GM23338 (cell line): ENCODE results near the gene ATXN7L1. TPM values are rescaled to one million over a fixed set of nuclear protein-coding genes. Genes with fewer than 3 reads are reported as not detected.

Experiments
- ATAC-seq: fragments of 200-7000 bp; cut with Tn5 transposase; 3 replicates; pipeline ENCODE4 v1.9.1; 2020
- DNase-seq: peaks from one replicate; pipeline ENCODE4 v3.0.0-alpha.2; 2015; ENCODE audit warnings: low spot score
- H2AFZ ChIP-seq: fragments of 200-600 bp; sonication (generic); 2 replicates; pipeline ENCODE4 v1.8.0; 2016; ENCODE audit warnings: antibody characterized with exemption, mild to moderate bottlenecking, moderate library complexity
- H3F3A ChIP-seq: fragments of 200-600 bp; sonication (generic); replicated peaks from 2 replicates; pipeline ENCODE4 v1.8.0; 2017; ENCODE audit warnings: antibody characterized with exemption, mixed run types, low read depth
- H3K27ac ChIP-seq: fragments of 200-600 bp; sonication (generic); 2 replicates; pipeline ENCODE4 v1.6.1; 2016; ENCODE audit warnings: low read depth
- H3K27me3 ChIP-seq: fragments of 200-600 bp; sonication (generic); 2 replicates; pipeline ENCODE4 v1.8.0; 2016; ENCODE audit warnings: mild to moderate bottlenecking, mixed run types, moderate library complexity; ENCODE audit not compliant: insufficient read depth
- H3K36me3 ChIP-seq: fragments of 200-600 bp; sonication (generic); 2 replicates; pipeline ENCODE4 v1.8.0; 2016; ENCODE audit warnings: mild to moderate bottlenecking; ENCODE audit not compliant: insufficient read depth
- H3K4me1 ChIP-seq: fragments of 200-600 bp; sonication (generic); 2 replicates; pipeline ENCODE4 v1.8.0; 2016; ENCODE audit warnings: mild to moderate bottlenecking, moderate library complexity; ENCODE audit not compliant: insufficient read depth
- H3K4me2 ChIP-seq: fragments of 200-600 bp; sonication (generic); 2 replicates; pipeline ENCODE4 v1.7.1; 2017; ENCODE audit warnings: mixed run types
- H3K4me3 ChIP-seq: fragments of 200-600 bp; sonication (generic); 2 replicates; pipeline ENCODE4 v1.6.1; 2016; ENCODE audit warnings: mixed run types
- H3K79me2 ChIP-seq: fragments of 200-600 bp; sonication (generic); replicated peaks from 2 replicates; pipeline ENCODE4 v1.8.0; 2017; ENCODE audit warnings: mild to moderate bottlenecking; ENCODE audit not compliant: insufficient read depth
- H3K9me2 ChIP-seq: fragments of 200-600 bp; sonication (generic); 2 replicates; pipeline ENCODE4 v1.8.0; 2017; ENCODE audit not compliant: insufficient read depth
- H4K20me1 ChIP-seq: fragments of 200-600 bp; sonication (generic); replicated peaks from 2 replicates; pipeline ENCODE4 v1.8.0; 2017; ENCODE audit warnings: mild to moderate bottlenecking; ENCODE audit not compliant: insufficient read depth
- H3K27ac Mint-ChIP-seq: 2 replicates; pipeline ENCODE4 v1.8.0; 2020; ENCODE audit warnings: inconsistent platforms, mild to moderate bottlenecking, moderate library complexity, mixed read lengths
- H3K27me3 Mint-ChIP-seq: 3 replicates; pipeline ENCODE4 v1.8.0; 2022; ENCODE audit warnings: low read depth, mild to moderate bottlenecking, moderate library complexity, mixed read lengths, inconsistent platforms; ENCODE audit not compliant: insufficient read depth, poor library complexity
- H3K36me3 Mint-ChIP-seq: 3 replicates; pipeline ENCODE4 v1.8.0; 2021; ENCODE audit warnings: low read depth, mild to moderate bottlenecking, inconsistent platforms, moderate library complexity, mixed read lengths
- H3K4me1 Mint-ChIP-seq: 3 replicates; pipeline ENCODE4 v1.8.0; 2020; ENCODE audit warnings: mild to moderate bottlenecking, inconsistent platforms, mixed read lengths
- H3K4me3 Mint-ChIP-seq: 3 replicates; pipeline ENCODE4 v1.8.0; 2021; ENCODE audit warnings: moderate library complexity, mild to moderate bottlenecking, inconsistent platforms, mixed read lengths
- H3K9me3 Mint-ChIP-seq: 3 replicates; pipeline ENCODE4 v1.8.0; 2020; ENCODE audit warnings: moderate library complexity, mild to moderate bottlenecking, inconsistent platforms, mixed read lengths
- EZH2 ChIP-seq: fragments of 200-600 bp; sonication (generic); IDR thresholded peaks from one replicate; pipeline ENCODE4 v1.8.0; 2017; ENCODE audit warnings: antibody characterized with exemption, mild to moderate bottlenecking, low read depth; ENCODE audit not compliant: unreplicated experiment
- EZH2phosphoT487 ChIP-seq: fragments of 200-600 bp; sonication (generic); IDR thresholded peaks from one replicate; pipeline ENCODE4 v1.8.1; 2018; ENCODE audit warnings: antibody characterized with exemption; ENCODE audit not compliant: unreplicated experiment
- NANOG ChIP-seq: IDR thresholded peaks from 2 replicates; pipeline ENCODE4 v1.6.1; 2016; ENCODE audit warnings: antibody characterized with exemption, borderline replicate concordance
- POLR2AphosphoS5 ChIP-seq: IDR thresholded peaks from 2 replicates; pipeline ENCODE4 v1.6.1; 2016; ENCODE audit warnings: antibody characterized with exemption, low read depth
- ZNF114 ChIP-seq: fragments of 250-450 bp; sonication (Bioruptor Pico); IDR thresholded peaks from 2 replicates; pipeline ENCODE4 v1.5.0; 2020; ENCODE audit warnings: mild to moderate bottlenecking, moderate library complexity
- ZNF331 ChIP-seq: fragments of 250-450 bp; sonication (Bioruptor Pico); IDR thresholded peaks from 2 replicates; pipeline ENCODE4 v1.5.0; 2020; ENCODE audit warnings: low read depth, mild to moderate bottlenecking, moderate library complexity
- ZNF462 ChIP-seq: fragments of 250-450 bp; sonication (Bioruptor Pico); IDR thresholded peaks from 2 replicates; pipeline ENCODE4 v1.5.0; 2020; ENCODE audit warnings: mild to moderate bottlenecking, moderate library complexity
- polyA plus RNA-seq: library from polyadenylated mRNA; unstranded; fragments of >200 nt; fragmentation: Nextera tagmentation; extraction: Ambion mirVana; gene quantifications from 2 replicates; pipeline ENCODE4 v1.2.1, GENCODE V29; 2016
- total RNA-seq: library from RNA; depleted of rRNA; stranded (reverse); fragments of >200 nt; shearing (Covaris generic); gene quantifications from 2 replicates; pipeline ENCODE4 v1.2.3, GENCODE V29; 2014
- TF ChIP-seq, protein P1 (sequence below): IDR thresholded peaks from 2 replicates; pipeline ENCODE4 v1.6.1; 2016; ENCODE audit warnings: antibody characterized with exemption
- TF ChIP-seq, protein P2 (sequence below): IDR thresholded peaks from one replicate; pipeline ENCODE4 v1.6.1; 2018; ENCODE audit warnings: antibody characterized with exemption; ENCODE audit not compliant: unreplicated experiment

Gene ATXN7L1
- total and polyA plus RNA-seq, 2 experiments from 2014 or later = 22.8 to 29.8 TPM

DNA sequence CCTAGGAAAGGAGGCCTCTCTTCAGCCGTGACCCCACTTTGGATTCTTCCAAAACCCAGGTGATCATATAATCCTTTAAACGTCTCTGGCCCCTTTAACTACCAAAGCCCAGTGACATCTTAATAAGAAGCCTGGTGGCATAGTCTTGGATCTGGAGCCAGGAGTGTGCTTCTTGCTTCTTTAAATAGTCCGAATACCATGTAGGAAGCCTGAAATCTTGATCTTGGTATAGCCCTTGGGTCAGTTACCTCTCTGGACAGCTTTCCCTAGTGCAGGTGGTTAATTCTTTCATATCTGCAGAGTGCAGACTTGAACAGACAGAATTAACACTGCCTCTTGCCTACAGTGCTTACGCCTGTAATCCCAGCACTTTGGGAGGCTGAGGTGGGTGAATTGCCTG is 156.5 kb downstream of the ATXN7L1 start:
- Histone ChIP-seq H3K9me2 (peaks cover 2% of the 10 kb centered on the region; the same call in 1 of the 2 replicates), H3K27ac (0 out of 2 replicates have a peak overlapping the region, but pooled peaks have one; percentile 66), H3K4me1 (peaks cover 33% of the 10 kb centered on the region), H3F3A (0 out of 2 replicates have a peak, but pooled peaks cover 8% of the 10 kb centered on the region), H2AFZ (no peak overlapping the region), H3K36me3 (0 out of 2 replicates have a peak, but pooled peaks cover 2% of the 10 kb centered on the region), H3K27me3 (no peaks in the 10 kb centered on the region), H3K79me2 (no peaks in the 10 kb centered on the region; the same call in 1 of the 2 replicates), H3K4me2 (peak overlapping the region; percentile 68; the same call in 1 of the 2 replicates), H4K20me1 (no peaks in the 10 kb centered on the region), H3K4me3 (no peak overlapping the region)
- no peak for DNase-seq
- Mint-ChIP-seq H3K9me3 (no peaks in the 10 kb centered on the region; the same call in 2 of the 3 replicates), H3K4me1 (peaks cover 42% of the 10 kb centered on the region), H3K4me3 (no peak overlapping the region), H3K27ac (no peak overlapping the region; the same call in 1 of the 2 replicates), H3K27me3 (peaks cover 18% of the 10 kb centered on the region), H3K36me3 (peaks cover 14% of the 10 kb centered on the region)
- TF ChIP-seq EZH2phosphoT487 (no peak), POLR2AphosphoS5 (no peak), ZNF331 (CRISPR knock-in tag) (no peak), ZNF462 (CRISPR knock-in tag) (no peak), EZH2 (no peak), ZNF114 (no peak), NANOG (no peak)
- TF ChIP-seq, protein P1, sequence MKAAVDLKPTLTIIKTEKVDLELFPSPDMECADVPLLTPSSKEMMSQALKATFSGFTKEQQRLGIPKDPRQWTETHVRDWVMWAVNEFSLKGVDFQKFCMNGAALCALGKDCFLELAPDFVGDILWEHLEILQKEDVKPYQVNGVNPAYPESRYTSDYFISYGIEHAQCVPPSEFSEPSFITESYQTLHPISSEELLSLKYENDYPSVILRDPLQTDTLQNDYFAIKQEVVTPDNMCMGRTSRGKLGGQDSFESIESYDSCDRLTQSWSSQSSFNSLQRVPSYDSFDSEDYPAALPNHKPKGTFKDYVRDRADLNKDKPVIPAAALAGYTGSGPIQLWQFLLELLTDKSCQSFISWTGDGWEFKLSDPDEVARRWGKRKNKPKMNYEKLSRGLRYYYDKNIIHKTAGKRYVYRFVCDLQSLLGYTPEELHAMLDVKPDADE = no peak
- TF ChIP-seq, protein P2, sequence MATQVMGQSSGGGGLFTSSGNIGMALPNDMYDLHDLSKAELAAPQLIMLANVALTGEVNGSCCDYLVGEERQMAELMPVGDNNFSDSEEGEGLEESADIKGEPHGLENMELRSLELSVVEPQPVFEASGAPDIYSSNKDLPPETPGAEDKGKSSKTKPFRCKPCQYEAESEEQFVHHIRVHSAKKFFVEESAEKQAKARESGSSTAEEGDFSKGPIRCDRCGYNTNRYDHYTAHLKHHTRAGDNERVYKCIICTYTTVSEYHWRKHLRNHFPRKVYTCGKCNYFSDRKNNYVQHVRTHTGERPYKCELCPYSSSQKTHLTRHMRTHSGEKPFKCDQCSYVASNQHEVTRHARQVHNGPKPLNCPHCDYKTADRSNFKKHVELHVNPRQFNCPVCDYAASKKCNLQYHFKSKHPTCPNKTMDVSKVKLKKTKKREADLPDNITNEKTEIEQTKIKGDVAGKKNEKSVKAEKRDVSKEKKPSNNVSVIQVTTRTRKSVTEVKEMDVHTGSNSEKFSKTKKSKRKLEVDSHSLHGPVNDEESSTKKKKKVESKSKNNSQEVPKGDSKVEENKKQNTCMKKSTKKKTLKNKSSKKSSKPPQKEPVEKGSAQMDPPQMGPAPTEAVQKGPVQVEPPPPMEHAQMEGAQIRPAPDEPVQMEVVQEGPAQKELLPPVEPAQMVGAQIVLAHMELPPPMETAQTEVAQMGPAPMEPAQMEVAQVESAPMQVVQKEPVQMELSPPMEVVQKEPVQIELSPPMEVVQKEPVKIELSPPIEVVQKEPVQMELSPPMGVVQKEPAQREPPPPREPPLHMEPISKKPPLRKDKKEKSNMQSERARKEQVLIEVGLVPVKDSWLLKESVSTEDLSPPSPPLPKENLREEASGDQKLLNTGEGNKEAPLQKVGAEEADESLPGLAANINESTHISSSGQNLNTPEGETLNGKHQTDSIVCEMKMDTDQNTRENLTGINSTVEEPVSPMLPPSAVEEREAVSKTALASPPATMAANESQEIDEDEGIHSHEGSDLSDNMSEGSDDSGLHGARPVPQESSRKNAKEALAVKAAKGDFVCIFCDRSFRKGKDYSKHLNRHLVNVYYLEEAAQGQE = no peak
- no peak for ATAC-seq
